ENCODE results near the gene APCDD1L.

APCDD1L gene

DNA sequence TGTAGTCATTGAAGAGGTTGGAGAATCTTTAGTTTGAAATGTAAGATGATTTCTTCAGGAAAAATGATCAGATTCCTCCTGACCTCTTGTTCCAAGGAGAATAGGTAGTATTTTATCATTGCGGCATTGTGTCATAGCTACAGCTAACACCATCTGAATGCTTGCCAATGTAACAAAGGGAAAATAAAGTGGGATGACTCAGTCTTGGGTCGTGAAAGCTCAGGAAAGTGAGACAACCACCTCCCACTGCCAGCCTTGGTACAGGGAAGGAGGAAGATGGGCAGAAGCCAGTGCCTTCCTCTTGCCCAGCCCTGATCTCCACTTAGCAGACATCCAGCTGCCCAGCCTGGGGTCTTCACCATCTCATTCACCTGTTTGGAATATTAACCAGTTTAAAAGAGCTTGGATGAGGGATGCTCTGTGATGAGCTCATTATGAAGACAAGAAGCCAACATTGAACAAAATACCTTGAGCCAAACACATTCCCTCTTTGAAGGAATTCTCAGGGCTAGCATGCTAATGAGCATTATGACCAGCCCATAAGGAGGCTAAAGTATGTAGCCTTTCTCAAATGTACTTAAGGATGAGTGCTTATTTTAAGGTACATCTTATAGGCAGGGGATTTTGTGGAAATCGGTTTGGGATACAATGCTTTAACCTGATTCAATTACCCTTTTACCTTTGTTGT lies 40.0 kb upstream of the APCDD1L start:
- DNase-seq (ENCODE audit: extremely low spot score): no peak
- CTCF ChIA-PET: interaction anchor here (1.1 kb wide), 1 partner anchor 310 kb away, joined by 3 read pairs; no protein-coding TSS in a partner anchor

GRCh38 chr20:58554541-58554940 lies 39.3 kb upstream of the APCDD1L start:
- ChIA-PET POLR2A (no interaction called here), CTCF (no interaction called here)
- DNase-seq (ENCODE audit: extremely low spot score): no peak
- TF ChIP-seq FOXM1 (IDR thresholded peaks at IDR 0.05; ENCODE audit: borderline replicate concordance) (no peak), SUZ12 (IDR thresholded peaks at IDR 0.05) (no peak), ARNT (IDR thresholded peaks at IDR 0.05) (no peak), SP1 (IDR thresholded peaks at IDR 0.05) (no peak), HDGF (IDR thresholded peaks at IDR 0.05; ENCODE audit: borderline replicate concordance) (no peak), TARDBP (IDR thresholded peaks at IDR 0.05) (no peak), FOXK2 (IDR thresholded peaks at IDR 0.05) (no peak), NFRKB (IDR thresholded peaks at IDR 0.05) (no peak), CTBP1 (IDR thresholded peaks at IDR 0.05; ENCODE audit: borderline replicate concordance) (no peak), L3MBTL2 (conservative IDR thresholded peaks at IDR 0.05) (no peak), ZNF384 (IDR thresholded peaks at IDR 0.05) (no peak), FOXA1 (IDR thresholded peaks at IDR 0.05) (no peak)

More for the DNA sequence above, 40.0 kb upstream of the APCDD1L start:
- TF ChIP-seq FOXM1 (IDR thresholded peaks at IDR 0.05; ENCODE audit: borderline replicate concordance) (no peak), BHLHE40 (IDR thresholded peaks at IDR 0.05; ENCODE audit: borderline replicate concordance) (no peak), ARNT (IDR thresholded peaks at IDR 0.05) (no peak), FOXA1 (IDR thresholded peaks at IDR 0.05) (no peak), SP1 (IDR thresholded peaks at IDR 0.05) (no peak), HDGF (IDR thresholded peaks at IDR 0.05; ENCODE audit: borderline replicate concordance) (no peak), TARDBP (IDR thresholded peaks at IDR 0.05) (no peak), FOXK2 (IDR thresholded peaks at IDR 0.05) (no peak), ELF4 (IDR thresholded peaks at IDR 0.05) (no peak), SUZ12 (IDR thresholded peaks at IDR 0.05) (no peak), NFRKB (IDR thresholded peaks at IDR 0.05) (no peak)
- TF ChIP-seq, protein P1, sequence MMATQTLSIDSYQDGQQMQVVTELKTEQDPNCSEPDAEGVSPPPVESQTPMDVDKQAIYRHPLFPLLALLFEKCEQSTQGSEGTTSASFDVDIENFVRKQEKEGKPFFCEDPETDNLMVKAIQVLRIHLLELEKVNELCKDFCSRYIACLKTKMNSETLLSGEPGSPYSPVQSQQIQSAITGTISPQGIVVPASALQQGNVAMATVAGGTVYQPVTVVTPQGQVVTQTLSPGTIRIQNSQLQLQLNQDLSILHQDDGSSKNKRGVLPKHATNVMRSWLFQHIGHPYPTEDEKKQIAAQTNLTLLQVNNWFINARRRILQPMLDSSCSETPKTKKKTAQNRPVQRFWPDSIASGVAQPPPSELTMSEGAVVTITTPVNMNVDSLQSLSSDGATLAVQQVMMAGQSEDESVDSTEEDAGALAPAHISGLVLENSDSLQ (IDR thresholded peaks at IDR 0.05): no peak
- POLR2A ChIA-PET: no interaction called here

- no peak for TF ChIP-seq ELF4 (IDR thresholded peaks at IDR 0.05)
- no peak for TF ChIP-seq L3MBTL2 (conservative IDR thresholded peaks at IDR 0.05)
- TF ChIP-seq TARDBP (IDR thresholded peaks at IDR 0.05): no peak
- no peak for TF ChIP-seq FOXM1 (IDR thresholded peaks at IDR 0.05; ENCODE audit: borderline replicate concordance)
- no peak for TF ChIP-seq BHLHE40 (IDR thresholded peaks at IDR 0.05; ENCODE audit: borderline replicate concordance)
- ChIA-PET POLR2A (no interaction called here), CTCF (interaction anchor here (0.6 kb wide), 1 partner anchor 1018 kb away, joined by 3 read pairs; no protein-coding TSS in a partner anchor)
- no peak for DNase-seq (ENCODE audit: extremely low spot score)
Measured at GRCh38 chr20:58553841-58554240, 38.6 kb upstream of the APCDD1L start.

GRCh38 chr20:58553166-58553696 lies 38.0 kb upstream of the APCDD1L start:
- ChIA-PET CTCF (interaction anchor here (0.6 kb wide), 1 partner anchor 1019 kb away, joined by 3 read pairs; no protein-coding TSS in a partner anchor), POLR2A (no interaction called here)
- DNase-seq (ENCODE audit: extremely low spot score): no peak
- TF ChIP-seq SP1 (IDR thresholded peaks at IDR 0.05) (no peak), SUZ12 (IDR thresholded peaks at IDR 0.05) (no peak), NFRKB (IDR thresholded peaks at IDR 0.05) (no peak), BHLHE40 (IDR thresholded peaks at IDR 0.05; ENCODE audit: borderline replicate concordance) (no peak), FOXM1 (IDR thresholded peaks at IDR 0.05; ENCODE audit: borderline replicate concordance) (no peak)

DNA sequence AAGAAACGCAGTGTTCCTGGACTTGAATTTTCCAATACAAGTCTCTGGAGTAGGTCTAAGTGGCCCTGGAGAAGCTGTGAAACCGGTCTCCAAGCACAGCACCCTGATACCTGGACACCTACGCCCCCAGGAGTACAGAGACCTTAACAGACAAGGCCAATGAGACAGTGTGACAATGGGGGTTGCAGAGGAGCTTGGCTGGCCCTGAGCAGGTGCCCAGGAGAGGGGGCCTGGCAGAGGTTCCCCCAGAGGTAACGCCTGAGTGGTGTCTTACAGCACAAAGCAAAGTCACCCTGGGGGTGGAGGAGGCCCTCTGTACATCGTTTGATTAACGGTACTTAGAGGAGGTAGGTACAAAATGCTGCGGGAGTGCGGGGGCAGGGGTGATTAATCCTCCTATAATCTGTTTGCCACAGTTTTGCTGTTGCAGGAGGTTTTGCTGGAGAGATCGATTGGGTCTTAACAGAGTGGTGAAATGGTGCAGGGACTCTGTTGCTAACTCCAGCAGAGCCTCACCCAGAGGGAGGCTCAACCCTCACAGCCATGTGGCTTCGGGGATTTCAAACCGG lies 37.3 kb upstream of the APCDD1L start:
- ChIA-PET CTCF (no interaction called here), POLR2A (no interaction called here)
- DNase-seq (ENCODE audit: extremely low spot score): no peak
- TF ChIP-seq FOXA1 (IDR thresholded peaks at IDR 0.05) (no peak), ZNF384 (IDR thresholded peaks at IDR 0.05) (no peak), BHLHE40 (IDR thresholded peaks at IDR 0.05; ENCODE audit: borderline replicate concordance) (no peak), ARNT (IDR thresholded peaks at IDR 0.05) (no peak), NFRKB (IDR thresholded peaks at IDR 0.05) (no peak), CTBP1 (IDR thresholded peaks at IDR 0.05; ENCODE audit: borderline replicate concordance) (no peak), FOXM1 (IDR thresholded peaks at IDR 0.05; ENCODE audit: borderline replicate concordance) (no peak), LEF1 (IDR thresholded peaks at IDR 0.05; ENCODE audit: borderline replicate concordance) (no peak), L3MBTL2 (conservative IDR thresholded peaks at IDR 0.05) (no peak), SP1 (IDR thresholded peaks at IDR 0.05) (no peak), FOXK2 (IDR thresholded peaks at IDR 0.05) (no peak), SUZ12 (IDR thresholded peaks at IDR 0.05) (no peak)

GRCh38 chr20:58551631-58552030 lies 36.4 kb upstream of the APCDD1L start:
- no peak for TF ChIP-seq FOXA1 (IDR thresholded peaks at IDR 0.05)
- no peak for TF ChIP-seq L3MBTL2 (conservative IDR thresholded peaks at IDR 0.05)
- no peak for TF ChIP-seq ELF4 (IDR thresholded peaks at IDR 0.05)
- TF ChIP-seq CTBP1 (IDR thresholded peaks at IDR 0.05; ENCODE audit: borderline replicate concordance): no peak
- CTCF ChIA-PET: no interaction called here
- DNase-seq (ENCODE audit: extremely low spot score): no peak

DNA sequence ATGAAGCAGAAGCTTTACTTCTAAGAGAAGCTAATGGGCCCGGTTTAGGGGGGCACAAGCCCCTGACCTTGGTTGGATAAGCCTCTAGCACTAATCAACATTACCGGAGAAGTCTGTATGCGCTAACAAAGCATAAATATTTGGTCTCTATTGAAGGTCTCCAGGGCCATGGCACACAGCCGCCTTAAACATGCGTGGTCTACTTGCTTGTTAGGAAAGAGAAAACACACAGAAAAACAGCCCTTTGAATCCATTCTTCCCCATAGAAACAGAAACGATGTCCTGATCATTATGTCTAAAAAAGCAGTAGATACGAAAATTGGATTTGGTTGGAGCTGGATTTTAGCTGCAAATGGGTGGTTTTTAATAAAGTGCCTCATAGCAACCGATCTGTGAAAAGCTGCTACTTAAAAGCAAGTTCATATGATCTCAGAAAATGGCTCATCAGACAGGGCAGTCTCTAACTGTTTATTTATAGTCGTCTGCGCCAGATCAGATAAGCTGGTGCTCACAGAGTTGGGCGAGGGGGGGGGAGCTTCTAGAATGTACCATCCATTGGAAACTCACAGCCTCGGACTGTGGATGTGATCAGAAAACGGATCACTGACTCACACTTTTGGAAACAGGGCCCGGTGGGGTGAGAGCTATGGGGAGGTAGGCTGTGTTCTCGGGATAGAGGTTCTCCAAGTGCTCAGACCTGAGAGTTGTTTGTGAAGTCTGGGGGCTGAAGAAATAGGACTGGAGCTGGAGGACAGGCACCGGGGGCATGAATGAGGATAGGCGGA lies 35.3 kb upstream of the APCDD1L start:
- ChIA-PET POLR2A (no interaction called here), CTCF (no interaction called here)
- no peak for DNase-seq (ENCODE audit: extremely low spot score)
- TF ChIP-seq L3MBTL2 (conservative IDR thresholded peaks at IDR 0.05) (no peak), BHLHE40 (IDR thresholded peaks at IDR 0.05; ENCODE audit: borderline replicate concordance) (no peak), ELF4 (IDR thresholded peaks at IDR 0.05) (no peak), FOXM1 (IDR thresholded peaks at IDR 0.05; ENCODE audit: borderline replicate concordance) (no peak), TARDBP (IDR thresholded peaks at IDR 0.05) (no peak)
- TF ChIP-seq, protein P1 (IDR thresholded peaks at IDR 0.05): no peak

More at GRCh38 chr20:58551631-58552030, 36.4 kb upstream of the APCDD1L start:
- POLR2A ChIA-PET: no interaction called here
